HL-60/S4 treated with retinoic acid at 250 ng/mL for 4 days and 3 days (cell line): ENCODE measurements around the gene BCCIP.

Source experiments
- in situ Hi-C: fragments of 300-500 bp; cut with MboI; formaldehyde crosslinking; loops from 2 replicates; pipeline ENCODE4 v1.7.0; 2022; ENCODE audit warnings: low sequenced_read_pairs

Gene BCCIP

DNA sequence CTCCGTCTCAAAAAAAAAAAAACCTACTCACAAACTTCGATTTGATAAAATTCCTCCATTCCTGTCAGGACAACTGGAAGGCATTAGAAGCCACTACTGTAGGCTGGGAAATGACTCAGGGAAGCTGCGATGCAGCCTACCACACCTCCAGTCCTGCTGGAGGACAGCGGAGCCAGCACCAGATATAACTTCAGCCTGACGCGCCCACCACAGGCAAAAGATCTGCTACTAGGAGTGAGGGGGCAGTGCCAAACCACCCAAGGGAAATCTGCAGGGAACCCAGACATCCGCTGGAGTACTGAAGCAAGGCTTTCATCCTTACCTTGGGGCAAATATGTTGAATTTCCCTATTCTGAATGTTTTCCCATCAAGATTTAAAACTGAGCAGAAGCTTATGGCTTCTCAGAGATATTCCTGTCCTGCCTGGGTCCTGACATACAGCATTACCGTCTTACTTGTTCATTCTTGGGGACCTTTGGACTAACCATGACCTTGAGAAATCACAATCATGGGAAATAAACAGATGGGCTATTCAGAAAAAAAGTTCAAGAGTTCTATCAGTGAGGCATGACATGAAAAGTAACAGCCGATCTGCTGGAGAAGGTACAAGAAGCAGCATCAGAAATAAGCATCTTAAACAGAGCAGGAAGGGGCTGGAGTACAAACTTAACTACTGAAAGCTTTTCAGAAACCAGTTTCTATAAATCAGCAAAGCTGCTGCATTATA, 20.4 kb downstream of the BCCIP start:
- in situ Hi-C loops, result no loop called here

DNA sequence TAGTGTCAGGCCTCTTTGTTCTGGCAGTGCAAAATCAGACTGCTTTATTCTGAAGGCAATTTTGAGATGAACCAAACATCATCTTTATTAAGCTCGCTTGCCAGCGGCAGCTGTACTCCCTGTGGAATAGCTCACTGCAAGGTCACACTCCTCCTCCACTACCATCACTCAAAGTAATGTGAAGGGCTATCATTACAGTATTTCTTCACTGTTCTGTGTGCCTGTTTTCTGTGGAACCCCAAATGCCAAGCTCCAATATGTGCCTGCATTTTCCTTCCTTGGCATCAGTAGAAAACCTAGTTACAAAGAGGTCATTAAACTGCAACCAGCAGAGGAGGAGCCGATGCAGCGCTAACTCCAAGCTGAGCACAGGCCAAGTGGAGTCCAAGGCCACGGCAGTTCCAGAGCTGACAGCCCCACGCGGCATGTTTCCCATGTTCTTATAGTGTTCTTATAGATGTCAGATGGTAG, 21.4 kb downstream of the BCCIP start:
- in situ Hi-C loops, result no loop called here

DNA sequence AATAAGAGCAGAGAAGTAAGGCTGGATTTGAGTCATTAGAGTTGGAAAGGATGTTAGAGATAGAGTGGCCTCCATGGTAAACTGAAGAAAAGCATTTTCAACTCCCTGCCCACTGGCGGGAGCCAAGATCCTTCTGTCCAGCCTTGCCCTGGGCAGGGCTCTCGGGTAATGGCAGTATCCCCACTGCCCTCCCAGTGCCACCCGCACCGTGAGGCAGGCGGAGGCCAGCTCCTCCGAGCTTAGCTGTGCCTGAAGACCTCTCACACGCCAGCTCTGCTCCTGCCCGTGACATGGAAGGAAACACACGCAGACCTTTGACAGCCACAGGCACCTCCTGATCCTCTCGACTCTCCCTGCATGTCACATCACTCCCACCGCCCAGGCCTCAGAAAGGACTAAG, 22.3 kb downstream of the BCCIP start:
- in situ Hi-C loops, result no loop called here

DNA sequence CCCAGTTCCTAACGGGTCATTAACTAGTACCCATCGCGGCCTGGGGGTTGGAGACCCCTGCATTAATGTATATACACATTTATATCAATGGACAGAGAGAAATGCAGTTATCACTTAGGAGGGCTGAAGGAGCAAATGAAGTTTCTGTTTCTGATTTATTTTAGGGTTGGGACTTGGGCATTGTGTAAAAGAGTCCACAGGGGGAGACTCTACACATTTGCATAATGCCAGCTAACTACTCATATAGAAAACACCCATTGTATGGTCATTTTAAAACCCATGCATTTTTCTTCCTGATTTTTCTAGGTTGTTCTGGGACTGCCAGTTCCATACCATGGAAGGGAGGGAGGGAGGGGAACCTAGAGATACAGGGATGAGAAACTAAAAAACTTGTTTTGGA, 23.5 kb downstream of the BCCIP start:
- in situ Hi-C loops, result no loop called here

DNA sequence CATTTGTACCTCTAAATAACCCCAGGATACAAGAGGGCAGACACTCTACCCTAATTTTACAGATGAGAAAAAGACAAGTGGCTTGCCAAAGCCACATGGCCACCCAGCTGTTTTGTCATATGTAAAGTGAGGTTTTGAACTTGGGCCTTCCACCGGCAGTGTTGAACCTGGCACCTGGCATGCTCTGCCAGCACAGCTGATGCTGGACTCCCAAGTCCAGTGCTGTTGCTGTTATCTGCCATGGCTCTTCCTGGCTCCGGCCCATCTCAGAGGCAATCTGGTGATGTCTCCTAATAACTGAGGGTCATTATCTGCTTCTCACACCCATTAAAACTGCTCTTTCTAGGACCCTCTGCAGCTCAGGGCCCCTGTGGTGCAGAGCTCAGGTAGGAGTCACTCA, 25.0 kb downstream of the BCCIP start:
- in situ Hi-C loops, result no loop called here

DNA sequence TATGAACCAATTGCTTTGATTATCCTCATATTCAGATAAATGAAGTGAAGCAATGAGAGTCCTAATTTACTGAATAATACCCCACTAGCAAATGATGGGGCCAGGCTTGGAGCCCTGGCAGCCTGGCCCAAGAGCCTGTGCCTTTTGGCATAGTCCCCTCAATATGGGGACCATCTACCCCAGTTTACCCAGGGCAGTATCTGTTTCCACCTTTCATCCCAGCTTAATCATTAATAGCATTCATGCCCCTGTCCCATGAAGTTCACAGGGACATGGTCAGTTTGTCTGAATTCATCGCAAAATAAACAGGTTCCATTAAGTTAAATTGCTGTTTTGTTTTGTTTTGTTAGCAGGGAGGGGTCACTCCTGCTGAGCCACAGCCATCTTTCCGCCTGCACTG, 25.5 kb downstream of the BCCIP start:
- in situ Hi-C loops, result no loop called here

DNA sequence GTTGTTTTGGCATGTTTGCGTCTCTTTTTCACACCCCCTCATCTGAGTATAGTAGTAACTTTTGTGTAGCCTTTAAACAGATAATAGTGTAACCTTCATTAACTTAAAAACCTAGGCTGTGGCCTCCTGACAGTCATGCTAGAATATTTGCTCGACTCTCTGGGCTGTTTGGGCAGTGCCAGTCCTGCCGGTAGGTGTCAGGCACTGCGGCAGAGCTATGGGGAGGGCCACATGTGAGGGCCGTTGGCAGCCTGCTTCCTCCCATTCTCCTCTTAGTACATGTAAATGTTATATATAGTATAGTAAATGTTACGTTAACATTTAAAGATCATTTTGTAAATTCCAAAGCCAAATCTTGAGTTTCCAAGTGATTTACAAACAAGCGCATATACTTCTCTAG, 26.1 kb downstream of the BCCIP start:
- in situ Hi-C loops, result no loop called here

DNA sequence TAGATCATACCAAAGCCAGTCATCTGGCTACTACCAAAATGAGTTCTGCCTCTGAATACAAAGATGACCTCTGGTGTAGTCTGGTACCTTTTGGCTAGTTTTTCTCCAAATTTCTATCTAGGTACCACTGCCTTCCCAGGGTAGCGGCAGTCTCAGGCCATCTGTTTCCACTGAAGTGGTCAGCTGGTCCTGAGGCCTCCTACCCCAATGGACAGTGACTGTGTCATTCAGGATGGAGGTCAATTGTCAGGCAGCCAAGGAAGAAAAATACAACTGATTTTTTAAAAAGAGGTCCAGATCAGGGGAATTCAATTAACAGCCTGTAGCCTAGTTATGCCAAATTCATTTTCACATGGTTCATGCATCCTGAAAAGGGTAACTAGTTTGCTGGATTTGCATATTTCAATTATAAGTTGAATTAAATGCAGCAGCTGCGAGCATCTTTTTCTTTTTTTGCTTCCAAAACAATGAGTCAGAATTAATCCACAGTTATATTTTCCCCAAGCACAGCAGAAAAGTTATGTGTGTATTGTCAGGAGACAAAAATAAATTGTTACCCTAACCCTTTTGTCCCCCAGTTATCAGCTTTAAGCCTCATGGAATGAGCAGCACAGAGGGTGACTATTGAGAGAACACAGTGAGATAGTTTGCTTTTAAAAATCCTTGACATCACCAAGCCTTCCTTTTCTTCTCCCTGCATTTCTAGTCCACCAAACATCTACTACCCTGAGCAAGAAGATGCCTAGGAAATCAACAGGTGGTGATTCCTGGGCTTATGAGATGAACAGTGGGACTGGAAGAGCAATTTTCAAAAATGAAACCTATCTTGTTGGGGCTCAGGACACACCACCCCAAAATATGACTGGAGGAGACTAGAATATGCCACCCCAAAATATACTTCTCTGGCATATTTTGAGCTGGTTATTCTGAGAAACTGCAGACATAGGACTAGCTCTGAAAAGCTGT, 27.7 kb downstream of the BCCIP start:
- in situ Hi-C loops, result no loop called here

DNA sequence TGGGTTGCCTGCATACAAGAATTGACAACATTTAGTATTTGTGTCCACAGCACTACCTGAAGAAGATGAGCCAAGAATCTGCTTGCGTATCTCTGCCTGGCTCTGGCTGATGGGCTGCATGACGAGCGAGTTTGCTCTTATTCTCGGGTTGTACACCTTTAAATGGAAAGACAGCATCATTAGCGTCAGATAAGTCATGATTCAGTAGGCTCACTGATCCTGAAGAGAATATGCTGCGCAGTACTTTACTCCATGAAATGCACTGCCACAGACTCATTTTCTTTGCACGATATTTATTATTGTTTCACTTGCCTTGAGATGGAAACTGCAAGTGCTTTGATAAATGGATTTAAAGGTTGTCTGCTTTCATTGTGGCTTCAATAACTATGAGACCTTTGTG, 29.1 kb downstream of the BCCIP start:
- in situ Hi-C loops, result no loop called here

DNA sequence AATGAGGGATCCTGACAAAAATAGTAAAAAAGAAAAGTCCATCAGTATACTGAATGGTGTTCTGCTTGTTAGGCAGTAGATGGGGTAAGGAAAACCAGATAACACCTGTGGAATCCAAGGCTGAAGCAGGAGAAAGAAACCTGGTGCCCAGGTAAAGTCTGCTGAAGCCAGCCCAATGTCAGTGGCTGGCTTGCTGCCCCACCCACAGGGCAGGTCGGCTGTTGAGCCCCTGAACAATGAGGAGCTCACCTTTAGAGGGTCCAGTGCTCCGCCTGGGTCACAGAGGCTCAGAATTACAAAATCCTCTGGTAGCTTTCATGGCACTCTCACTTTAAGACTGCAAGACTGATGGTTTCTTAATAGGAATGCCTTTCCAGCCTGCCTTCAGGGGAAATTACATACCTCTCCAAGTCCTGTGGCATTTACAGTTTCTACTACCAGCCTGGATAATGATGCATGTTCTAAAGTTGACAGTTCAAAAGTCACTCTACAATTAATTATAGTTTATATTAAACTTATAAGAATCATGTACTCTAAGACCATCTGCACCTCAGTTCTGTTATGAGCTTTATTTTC, 33.9 kb downstream of the BCCIP start:
- in situ Hi-C loops, result no loop called here

DNA sequence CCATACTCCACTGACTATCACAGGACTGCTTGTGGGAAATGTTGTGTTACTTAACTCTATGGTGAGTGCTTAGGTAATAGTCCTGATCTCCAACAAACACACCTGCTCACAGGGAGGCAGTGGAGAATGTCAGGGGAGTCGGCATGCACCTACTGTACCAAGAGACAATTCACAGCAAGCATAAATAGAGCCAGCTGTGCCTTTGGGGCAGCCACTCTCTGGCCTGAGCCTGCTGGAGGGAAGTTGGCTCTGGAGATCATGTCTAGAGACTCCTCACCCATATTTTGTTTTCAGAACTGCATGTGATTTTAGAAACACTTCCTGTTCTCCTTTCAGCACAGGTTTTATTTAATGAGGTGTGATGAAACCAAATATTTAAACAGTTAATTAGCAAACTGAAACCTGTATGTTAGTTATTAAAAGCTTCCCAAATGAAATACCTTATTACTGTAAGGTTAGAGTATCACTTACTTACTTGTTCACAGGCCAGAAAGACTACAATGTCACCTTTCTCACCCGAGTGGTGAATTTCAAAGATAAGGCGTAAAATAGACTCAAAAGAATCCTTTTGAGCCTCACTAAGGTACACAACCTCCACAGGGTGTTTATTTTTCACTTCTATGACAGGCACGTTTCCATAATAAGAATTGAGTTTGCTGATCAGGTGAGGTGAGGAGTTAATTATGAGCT, 35.9 kb downstream of the BCCIP start:
- in situ Hi-C loops, result no loop called here

DNA sequence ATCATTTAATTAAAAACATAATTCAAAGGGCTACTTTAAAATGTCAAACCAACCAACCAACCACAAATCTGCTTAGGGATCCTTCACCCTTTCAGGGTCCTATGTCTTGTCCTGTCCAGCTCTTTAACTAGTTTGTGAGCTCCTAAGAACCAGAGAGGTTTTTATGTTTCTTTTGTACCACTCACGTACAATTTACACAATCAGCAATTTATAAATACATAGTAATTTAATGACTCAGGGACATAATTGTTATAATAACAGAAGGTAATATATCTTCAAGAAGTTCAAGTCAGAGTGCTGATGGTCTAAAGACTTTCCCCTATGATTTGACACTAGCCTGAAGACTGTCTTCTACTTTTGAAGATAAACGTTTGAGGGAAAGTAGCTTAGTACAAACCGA, 41.8 kb downstream of the BCCIP start:
- in situ Hi-C loops, result no loop called here

DNA sequence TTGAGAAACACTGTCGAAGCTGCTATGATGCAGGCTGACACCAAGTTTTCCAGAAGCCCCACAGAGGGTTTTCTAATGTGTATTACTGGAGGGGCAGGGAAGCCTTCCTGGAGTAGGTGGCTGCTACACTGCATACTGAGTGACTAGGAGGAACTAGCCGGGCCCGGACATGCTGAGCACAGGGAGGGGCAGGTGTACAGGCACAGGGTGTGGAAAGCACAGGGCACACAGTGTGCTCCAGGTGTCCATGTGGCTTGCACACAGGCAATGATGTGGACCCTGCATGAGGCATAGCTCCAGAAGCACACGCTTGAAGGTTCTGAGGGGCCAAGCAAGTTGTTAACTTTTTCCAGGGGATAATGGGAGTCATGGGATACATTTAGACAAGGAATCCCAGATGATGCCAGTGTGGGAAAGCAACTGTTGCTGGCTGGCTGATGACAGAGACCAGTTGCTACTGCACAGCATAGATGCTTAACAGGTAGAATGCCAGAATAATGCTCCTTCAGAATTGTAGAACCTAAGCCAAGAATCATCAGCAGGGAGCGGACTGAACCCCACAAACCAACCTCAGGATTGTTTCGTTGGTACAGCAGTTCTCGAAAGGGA, 43.2 kb downstream of the BCCIP start:
- in situ Hi-C loops, result no loop called here

DNA sequence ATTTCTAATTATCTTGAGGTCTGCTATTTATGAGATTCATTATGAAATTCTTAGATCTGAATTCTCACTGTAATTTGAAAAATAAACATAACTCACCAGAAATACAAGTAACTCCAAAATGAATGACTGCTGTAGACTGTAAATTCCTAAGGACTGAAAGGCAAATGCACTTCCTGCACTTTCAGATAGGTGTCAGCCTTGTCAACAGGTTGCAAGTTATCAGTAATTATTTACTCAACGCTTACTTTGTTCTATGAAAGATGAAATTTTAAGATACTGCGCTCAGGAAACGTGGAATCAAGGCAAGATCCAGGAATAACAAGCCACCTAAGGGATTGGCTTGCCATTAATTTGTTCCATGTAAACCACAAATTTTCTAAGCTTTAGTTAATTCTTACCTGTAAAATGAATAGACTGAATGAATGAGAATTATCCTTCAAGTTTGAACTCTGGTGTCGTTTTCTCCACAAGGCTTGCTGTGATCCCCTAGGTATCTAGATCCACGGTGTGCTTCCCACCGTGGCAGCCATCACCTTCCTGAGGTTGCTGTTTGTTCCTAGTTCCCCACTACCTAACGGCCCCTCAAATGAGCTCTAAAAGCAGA, 45.1 kb downstream of the BCCIP start:
- in situ Hi-C loops, result no loop called here

DNA sequence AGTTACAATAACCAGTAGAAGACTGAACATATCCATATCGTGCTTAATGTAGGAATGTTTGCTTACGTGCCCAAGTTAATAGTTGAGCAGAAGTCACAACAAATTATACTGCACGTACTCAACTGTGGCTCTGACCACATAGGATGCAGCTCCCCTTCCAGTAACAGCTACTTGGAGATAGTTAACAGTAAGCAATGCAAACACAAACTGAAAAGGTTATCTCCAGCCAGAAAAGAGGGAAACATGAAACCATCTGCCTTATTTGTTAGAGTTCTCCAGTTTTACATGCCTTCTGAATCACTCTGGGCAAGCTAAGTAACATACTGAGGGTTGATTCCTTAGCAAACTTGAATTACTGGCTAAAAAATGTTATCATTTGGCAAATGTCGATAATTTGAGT, 48.0 kb downstream of the BCCIP start:
- in situ Hi-C loops, result no loop called here

DNA sequence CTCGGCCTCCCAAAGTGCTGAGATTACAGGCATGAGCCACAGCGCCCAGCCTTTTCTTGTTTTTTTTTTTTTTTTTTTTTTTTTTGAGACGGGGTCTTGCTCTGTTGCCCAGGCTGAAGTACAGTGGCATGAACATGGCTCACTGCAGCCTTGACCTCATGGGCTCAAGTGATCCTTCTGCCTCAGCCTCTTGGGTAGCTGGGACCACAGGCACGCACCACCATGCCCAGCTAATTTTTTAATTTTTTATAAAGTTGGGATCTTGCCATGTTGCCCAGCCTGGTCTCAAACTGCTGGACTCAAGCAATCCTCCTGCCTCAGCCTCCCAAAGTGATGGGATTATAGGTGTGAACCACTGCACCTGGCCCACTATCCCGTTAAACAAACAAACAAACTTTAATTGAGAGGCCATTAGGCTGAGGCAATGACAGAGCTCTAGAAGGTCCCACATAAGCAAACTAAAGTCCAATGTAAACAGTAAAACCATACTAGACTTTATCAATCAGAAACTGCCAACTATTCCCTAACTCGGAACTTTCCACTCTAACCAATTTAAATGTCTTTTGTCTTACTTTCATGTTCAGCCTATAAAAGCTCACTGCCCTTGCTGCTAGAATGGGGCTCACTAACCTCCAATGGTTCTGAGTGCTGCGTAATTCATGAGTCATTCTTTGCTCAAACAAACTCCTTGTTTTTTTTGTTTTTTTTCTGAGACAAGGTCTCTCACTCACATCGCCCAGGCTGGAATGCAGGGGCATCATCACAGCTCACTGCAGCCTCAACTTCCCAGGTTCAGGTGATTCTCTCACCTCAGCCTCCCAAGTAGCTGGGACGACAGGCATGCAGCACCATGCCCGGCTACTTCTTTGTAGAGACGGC, 55.9 kb downstream of the BCCIP start:
- in situ Hi-C loops, result no loop called here

DNA sequence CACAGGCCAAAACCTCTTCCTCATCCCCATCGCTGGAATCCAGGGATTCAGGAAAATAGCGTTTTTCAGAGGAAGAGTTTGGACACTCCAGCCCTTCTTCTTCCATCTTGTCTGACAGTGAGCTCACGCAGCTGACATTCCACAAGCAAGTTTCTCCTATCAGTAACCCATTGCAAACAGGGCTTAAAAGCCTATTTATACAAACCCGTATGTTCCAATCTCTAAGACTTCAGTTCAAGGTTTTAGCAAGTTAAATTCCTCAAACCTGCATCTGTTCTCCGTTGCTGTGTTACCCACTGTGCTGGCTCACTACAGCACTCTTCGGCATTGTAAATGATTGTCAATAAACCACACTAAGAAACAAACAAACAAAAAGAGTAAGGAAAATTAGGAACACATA, 57.4 kb downstream of the BCCIP start:
- in situ Hi-C loops, result no loop called here

DNA sequence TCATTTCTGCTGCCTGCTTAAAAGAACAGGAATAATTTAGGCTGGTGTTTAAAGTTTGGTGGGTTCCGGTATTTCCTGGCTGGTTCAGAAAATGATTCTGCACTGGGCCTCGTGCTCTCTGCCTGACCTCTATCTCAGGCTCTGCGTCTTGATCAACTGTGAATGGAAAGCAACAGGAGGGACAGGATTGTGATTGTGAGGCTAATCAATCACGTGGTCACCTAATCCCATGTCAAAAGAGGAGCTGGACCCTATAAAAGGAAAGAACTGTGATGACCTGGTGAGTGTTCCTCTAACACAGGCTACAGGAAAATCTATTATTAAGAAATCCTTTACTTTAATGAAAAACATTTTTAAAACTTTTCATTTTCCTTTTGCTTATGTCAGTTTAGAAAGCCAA, 57.8 kb downstream of the BCCIP start, which contains the start of gene DHX32:
Gene DHX32, minus strand, starts transcription at position 101 of the 400 bp plus-strand sequence. CDS start 468 bp downstream, outside the sequence.
- in situ Hi-C loops, result no loop called here

DNA sequence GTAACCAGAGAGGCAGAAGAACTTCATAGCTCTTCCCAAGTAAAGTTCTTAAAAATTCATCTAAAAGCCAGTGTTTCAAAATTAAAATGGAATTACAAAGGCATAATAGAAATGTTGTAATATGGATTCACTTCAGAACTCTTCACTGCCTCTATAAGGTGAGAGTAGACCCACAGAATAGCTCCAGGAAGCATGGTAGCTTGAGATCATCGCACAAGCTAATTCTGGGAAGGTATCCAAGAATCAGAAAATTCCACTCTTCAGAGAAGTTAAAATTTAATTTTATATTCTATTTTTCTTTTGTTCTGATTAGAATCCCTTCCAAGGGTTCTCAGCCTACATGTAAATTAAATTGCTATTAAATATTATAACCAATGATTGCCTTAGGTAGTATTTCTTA, 59.2 kb downstream of the BCCIP start:
- in situ Hi-C loops, result no loop called here
